ENCODE results near the gene CDC42BPA.
"Not testable (repeated sequence)": the region's sequence is repeated elsewhere in the genome, so short reads cannot be mapped to it uniquely, and the experiment has no call there.

The CDC42BPA gene

GRCh38 chr1:227260433-227260832, 57.9 kb downstream of the CDC42BPA start:
- no peak for DNase-seq (ENCODE audit: low spot score)

GRCh38 chr1:227257964-227258363, 60.3 kb downstream of the CDC42BPA start:
- DNase-seq (ENCODE audit: low spot score) = no peak

GRCh38 chr1:227255086-227255732, 63.1 kb downstream of the CDC42BPA start:
- no peak for DNase-seq (ENCODE audit: low spot score)

GRCh38 chr1:227253065-227253464, 65.2 kb downstream of the CDC42BPA start:
- DNase-seq (ENCODE audit: low spot score) = no peak

GRCh38 chr1:227245613-227246320, 72.5 kb downstream of the CDC42BPA start:
- DNase-seq (ENCODE audit: low spot score) = no peak

GRCh38 chr1:227244339-227245118, 73.8 kb downstream of the CDC42BPA start:
- no peak for DNase-seq (ENCODE audit: low spot score)

- DNase-seq (ENCODE audit: low spot score) = no peak
These were observed 75.2 kb downstream of the CDC42BPA start for GRCh38 chr1:227242811-227243682.

- DNase-seq (ENCODE audit: low spot score) = no peak
These were observed 77.3 kb downstream of the CDC42BPA start for GRCh38 chr1:227240983-227241382.

- DNase-seq (ENCODE audit: low spot score) = peak; percentile 63
These were observed 83.3 kb downstream of the CDC42BPA start for GRCh38 chr1:227234998-227235405.

GRCh38 chr1:227231128-227231527, 87.2 kb downstream of the CDC42BPA start:
- DNase-seq (ENCODE audit: low spot score) = not testable (repeated sequence)

GRCh38 chr1:227228201-227228600, 90.1 kb downstream of the CDC42BPA start:
- no peak for DNase-seq (ENCODE audit: low spot score)

GRCh38 chr1:227227761-227228160, 90.5 kb downstream of the CDC42BPA start:
- no peak for DNase-seq (ENCODE audit: low spot score)

- peak; percentile 50 for DNase-seq (ENCODE audit: low spot score)
These were observed 92.5 kb downstream of the CDC42BPA start for GRCh38 chr1:227225715-227226346.

- no peak for DNase-seq (ENCODE audit: low spot score)
These were observed 95.0 kb downstream of the CDC42BPA start for GRCh38 chr1:227223171-227223806.

- no peak for DNase-seq (ENCODE audit: low spot score)
These were observed 98.5 kb downstream of the CDC42BPA start for GRCh38 chr1:227219715-227220292.

GRCh38 chr1:227218870-227219573, 99.3 kb downstream of the CDC42BPA start:
- no peak for DNase-seq (ENCODE audit: low spot score)

GRCh38 chr1:227215863-227216510, 102.3 kb downstream of the CDC42BPA start:
- DNase-seq (ENCODE audit: low spot score) = no peak

- DNase-seq (ENCODE audit: low spot score) = no peak
These were observed 104.1 kb downstream of the CDC42BPA start for GRCh38 chr1:227214207-227214606.

- no peak for DNase-seq (ENCODE audit: low spot score)
These were observed 104.9 kb downstream of the CDC42BPA start for GRCh38 chr1:227213426-227213825.

Data from GM03348 (cell line).